Aorta (tissue), 5 donors: ENCODE results near the gene UTY. TPM values are rescaled to one million over a fixed set of nuclear protein-coding genes. Genes with fewer than 3 reads are reported as not detected.

ENCODE experiments used
- ATAC-seq: fragments of 200-7000 bp; cut with Tn5 transposase; one replicate; pipeline ENCODE4 v1.9.1; 2022; ENCODE audit warnings: moderate library complexity; ENCODE audit not compliant: low FRiP score
- DNase-seq, 2 donors: peaks; one replicate each; pipeline ENCODE4 v3.0.0-alpha.2; 2020
- H3K27ac ChIP-seq, 2 donors: one replicate each; pipeline ENCODE4 v1.5.1; 2013; ENCODE audit warnings: low read length in 2 of 2, mild to moderate bottlenecking in 2 of 2, moderate library complexity in 2 of 2, control low read depth in 1 of 2, inconsistent platforms in 1 of 2, low read depth in 1 of 2
- H3K27me3 ChIP-seq, 2 donors: one replicate each; pipeline ENCODE4 v1.6.1; 2013; ENCODE audit warnings: control low read depth in 1 of 2, low read length in 1 of 2, mild to moderate bottlenecking in 1 of 2, moderate library complexity in 1 of 2; ENCODE audit not compliant: insufficient read depth in 2 of 2, control insufficient read depth in 1 of 2
- H3K36me3 ChIP-seq, 2 donors: one replicate each; pipeline ENCODE4 v1.6.1; 2013; ENCODE audit warnings: control low read depth in 1 of 2, low read length in 1 of 2, mild to moderate bottlenecking in 1 of 2; ENCODE audit not compliant: insufficient read depth in 2 of 2, control insufficient read depth in 1 of 2
- H3K4me1 ChIP-seq, 2 donors: one replicate each; pipeline ENCODE4 v1.6.1; 2013; ENCODE audit warnings: low read length in 2 of 2, control low read depth in 1 of 2, mild to moderate bottlenecking in 1 of 2, moderate library complexity in 1 of 2; ENCODE audit not compliant: insufficient read depth in 2 of 2, control insufficient read depth in 1 of 2
- H3K4me3 ChIP-seq, 2 donors: one replicate each; pipeline ENCODE4 v1.5.1; 2013; ENCODE audit warnings: low read length in 2 of 2, control low read depth in 1 of 2, mild to moderate bottlenecking in 1 of 2
- H3K9me3 ChIP-seq: one replicate; pipeline ENCODE4 v1.6.1; 2013; ENCODE audit warnings: mild to moderate bottlenecking, low read length; ENCODE audit not compliant: control insufficient read depth
- WGBS, 2 donors: extraction: QIAGEN DNeasy Blood & Tissue Kit; methylation state at CpG; one replicate each; pipeline ENCODE4 v1.1.7; 2013; 5-methylcytosine and 5-hydroxymethylcytosine counted together
- intact Hi-C, 2 donors: fragments of 100-400 bp; cut with DNase I; formaldehyde crosslinking; loops; one replicate each; pipeline versions ENCODE4 v1.14.2 to v1.15.0; 2022
- polyA plus RNA-seq, 2 donors: library from polyadenylated mRNA; stranded (reverse); fragments of 200-250 nt; gene quantifications; one replicate each; pipeline ENCODE4 v1.2.3, GENCODE V29; 2013
- total RNA-seq, 2 donors: library from RNA; stranded (reverse); fragmentation: NEBNext Ultra II Directional; extraction: Animal tissue kit (Norgen Biotek cat#: 25700); gene quantifications; one replicate each; pipeline ENCODE4 v1.2.1, GENCODE V29; 2021
- donor health status: healthy with polysubstance abuse.
- donor health status: Bipolar disorder and iron deficiency.
- donor health status: DM: no; HTN: no; CAD: no.
- donor health status: DM: no; HTN: no; CAD: no.
- donor health status: DM: yes; HTN: yes; CAD: no.

Gene UTY
- total and polyA plus RNA-seq, 4 donors: 2.1 TPM; not detected in 3

GRCh38 chrY:13339939-13340338 is 139.9 kb downstream of the UTY start:
- Histone ChIP-seq H3K27ac (no peak overlapping the region), H3K27me3 (no peaks in the 10 kb centered on the region), H3K36me3 (no peaks in the 10 kb centered on the region), H3K4me1 (no peaks in the 10 kb centered on the region), H3K9me3 (no peaks in the 10 kb centered on the region), H3K4me3 (no peak overlapping the region)
- ATAC-seq (no peak), DNase-seq (no peak)
- intact Hi-C loops: no loop called here
- WGBS, 2 donors: 41% methylated on average over 5 of the region's 5 CpGs; no CpG with 5 or more reads in 1 of the 2 donors

GRCh38 chrY:13339381-13339780 is 140.5 kb downstream of the UTY start:
- no peaks in the 10 kb centered on the region for H3K27me3 ChIP-seq
- intact Hi-C loops: no loop called here
- no peaks in the 10 kb centered on the region for H3K36me3 ChIP-seq
- 93% methylated on average over 9 of the region's 9 CpGs; no CpG with 5 or more reads in 1 of the 2 donors for WGBS, 2 donors
- DNase-seq (no peak), ATAC-seq (no peak)
- no peaks in the 10 kb centered on the region for H3K9me3 ChIP-seq
- no peaks in the 10 kb centered on the region for H3K4me1 ChIP-seq
- H3K4me3 ChIP-seq: no peak overlapping the region
- no peak overlapping the region for H3K27ac ChIP-seq

DNA sequence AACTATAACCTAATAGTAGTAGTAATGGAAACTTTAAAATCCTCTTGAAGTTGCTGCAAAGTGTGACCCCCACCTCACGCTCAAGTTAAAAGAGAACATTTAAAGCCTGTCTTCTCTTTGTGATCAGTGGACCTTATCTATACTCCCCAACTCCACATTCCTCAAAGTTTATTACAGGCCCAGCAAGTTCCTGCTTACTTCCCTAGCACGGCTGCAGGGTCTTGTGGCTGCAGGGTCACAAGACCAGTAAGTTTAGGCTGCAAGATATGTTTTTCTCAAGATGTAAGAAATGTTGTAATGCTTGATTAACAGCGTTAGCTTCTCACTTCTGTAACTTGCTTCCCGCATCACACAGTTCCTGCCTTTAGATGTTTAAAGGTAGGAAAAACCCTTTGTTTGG is 141.1 kb downstream of the UTY start:
- H3K4me3 ChIP-seq: no peak overlapping the region
- H3K36me3 ChIP-seq: no peaks in the 10 kb centered on the region
- DNase-seq (no peak), ATAC-seq (no peak)
- 71% methylated on average over 4 of the region's 4 CpGs; no CpG with 5 or more reads in 1 of the 2 donors for WGBS, 2 donors
- no peaks in the 10 kb centered on the region for H3K4me1 ChIP-seq
- no peak overlapping the region for H3K27ac ChIP-seq
- intact Hi-C loops: no loop called here
- no peaks in the 10 kb centered on the region for H3K27me3 ChIP-seq
- H3K9me3 ChIP-seq: no peaks in the 10 kb centered on the region

DNA sequence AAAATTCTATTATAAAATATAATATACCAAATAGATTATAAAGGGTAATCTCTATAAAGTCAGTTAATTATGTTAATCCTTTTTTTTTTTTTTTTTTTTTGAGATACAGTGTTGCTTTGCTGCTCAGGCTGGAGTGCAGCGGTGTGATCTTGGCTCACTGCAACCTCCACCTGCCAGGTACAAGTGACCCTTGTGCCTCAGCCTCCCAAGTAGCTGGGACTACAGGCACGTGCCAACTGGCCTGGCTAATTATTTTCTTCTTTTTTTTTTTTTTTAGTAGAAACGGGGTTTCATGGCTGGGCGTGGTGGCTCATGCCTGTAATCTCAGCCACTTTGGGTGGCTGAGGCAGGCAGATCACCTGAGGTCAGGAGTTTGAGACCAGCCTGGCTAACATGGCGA is 141.9 kb downstream of the UTY start:
- ATAC-seq (no peak), DNase-seq (no peak)
- 78% methylated on average over 5 of the region's 5 CpGs; no CpG with 5 or more reads in 1 of the 2 donors for WGBS, 2 donors
- Histone ChIP-seq H3K4me3 (no peak overlapping the region), H3K9me3 (no peaks in the 10 kb centered on the region), H3K27ac (no peak overlapping the region), H3K27me3 (no peaks in the 10 kb centered on the region), H3K36me3 (no peaks in the 10 kb centered on the region), H3K4me1 (no peaks in the 10 kb centered on the region)
- intact Hi-C loops: no loop called here

GRCh38 chrY:13333791-13334190 is 146.0 kb downstream of the UTY start:
- no peak for DNase-seq
- no peak for ATAC-seq
- Histone ChIP-seq H3K36me3 (no peaks in the 10 kb centered on the region), H3K4me3 (no peak overlapping the region), H3K27me3 (no peaks in the 10 kb centered on the region), H3K27ac (no peak overlapping the region), H3K4me1 (no peaks in the 10 kb centered on the region), H3K9me3 (no peaks in the 10 kb centered on the region)
- 96% methylated on average over 5 of the region's 5 CpGs; no CpG with 5 or more reads in 1 of the 2 donors for WGBS, 2 donors
- intact Hi-C loops: no loop called here

- no peaks in the 10 kb centered on the region for H3K36me3 ChIP-seq
- H3K27me3 ChIP-seq: no peaks in the 10 kb centered on the region
- intact Hi-C loops: no loop called here
- no peaks in the 10 kb centered on the region for H3K9me3 ChIP-seq
- H3K27ac ChIP-seq: no peak overlapping the region
- ATAC-seq (no peak), DNase-seq (no peak)
- H3K4me3 ChIP-seq: no peak overlapping the region
- no peaks in the 10 kb centered on the region for H3K4me1 ChIP-seq
- 86% methylated on average over 2 of the region's 2 CpGs; no CpG with 5 or more reads in 1 of the 2 donors for WGBS, 2 donors
Observed at GRCh38 chrY:13330651-13331050, 149.2 kb downstream of the UTY start.

DNA sequence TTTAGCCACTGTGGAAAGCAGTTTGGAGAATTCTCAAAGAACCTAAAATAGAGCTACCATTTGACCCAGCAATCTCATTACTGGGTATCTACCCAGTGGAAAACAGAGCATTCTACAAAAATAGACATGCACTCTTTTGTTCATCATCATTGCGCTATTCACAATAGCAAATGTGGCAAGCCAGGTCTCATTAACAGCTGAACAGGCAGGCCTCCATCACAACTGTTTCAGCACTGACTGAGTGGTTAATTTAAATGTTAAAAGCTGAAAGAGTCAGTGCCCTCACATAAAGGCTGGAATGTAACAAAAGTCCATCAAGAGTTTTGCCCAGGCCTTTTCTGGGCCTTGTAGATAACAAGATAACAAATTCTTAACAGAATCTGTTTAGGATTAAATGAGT is 166.9 kb downstream of the UTY start:
- H3K9me3 ChIP-seq: no peaks in the 10 kb centered on the region
- H3K4me3 ChIP-seq: no peak overlapping the region
- no peaks in the 10 kb centered on the region for H3K36me3 ChIP-seq
- H3K27ac ChIP-seq: no peak overlapping the region
- WGBS, 2 donors: 98% methylated on average over 1 of the region's 1 CpG; no CpG with 5 or more reads in 1 of the 2 donors
- intact Hi-C loops: no loop called here
- no peaks in the 10 kb centered on the region for H3K27me3 ChIP-seq
- H3K4me1 ChIP-seq: no peaks in the 10 kb centered on the region
- DNase-seq: no peak
- ATAC-seq: no peak

DNA sequence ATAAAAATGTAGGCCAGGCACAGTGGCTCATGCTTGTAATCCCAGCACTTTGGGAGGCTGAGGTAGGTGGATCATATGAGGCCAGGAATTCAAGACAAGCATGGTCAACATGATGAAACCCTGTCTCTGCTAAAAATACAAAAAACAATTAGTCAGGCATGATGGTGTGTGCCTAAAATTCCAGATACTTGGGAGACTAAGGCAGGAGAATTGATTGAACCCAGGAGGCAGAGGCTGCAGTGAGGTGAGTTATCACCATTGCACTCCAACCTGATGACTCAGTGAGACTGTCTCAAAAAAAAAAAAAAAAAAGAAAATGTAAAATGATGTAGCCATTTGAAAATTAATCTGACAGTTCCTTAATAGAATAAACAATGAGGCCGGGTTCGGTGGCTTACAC is 171.9 kb downstream of the UTY start:
- no peak for ATAC-seq
- no peaks in the 10 kb centered on the region for H3K4me1 ChIP-seq
- 97% methylated on average over 2 of the region's 2 CpGs; no CpG with 5 or more reads in 1 of the 2 donors for WGBS, 2 donors
- H3K4me3 ChIP-seq: no peak overlapping the region
- no peaks in the 10 kb centered on the region for H3K27me3 ChIP-seq
- no peak for DNase-seq
- no peak overlapping the region for H3K27ac ChIP-seq
- no peaks in the 10 kb centered on the region for H3K9me3 ChIP-seq
- intact Hi-C loops: no loop called here
- no peaks in the 10 kb centered on the region for H3K36me3 ChIP-seq

DNA sequence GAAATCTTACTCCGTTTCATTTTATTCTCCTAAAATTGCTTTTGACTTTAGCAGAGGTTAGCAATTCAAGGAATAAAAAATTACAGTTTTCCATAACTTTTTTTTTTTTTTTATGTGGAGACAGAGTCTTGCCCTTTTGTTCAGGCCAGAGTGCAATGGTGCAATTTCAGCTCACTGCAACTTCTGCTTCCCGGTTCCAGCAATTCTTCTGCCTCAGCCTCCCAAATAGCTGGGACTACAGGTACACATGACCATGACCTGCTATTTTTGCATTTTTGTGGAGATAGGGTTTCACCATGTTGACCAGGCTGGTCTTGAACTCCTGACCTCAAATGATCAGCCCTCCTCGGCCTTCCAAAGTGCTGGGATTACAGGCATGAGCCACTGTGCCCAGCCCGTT is 179.0 kb downstream of the UTY start:
- H3K9me3 ChIP-seq: no peaks in the 10 kb centered on the region
- DNase-seq: no peak
- peaks cover 0 to 3% of the 10 kb centered on the region in 2 donors for H3K36me3 ChIP-seq
- WGBS, 2 donors: 91% methylated on average over 4 of the region's 4 CpGs; no CpG with 5 or more reads in 1 of the 2 donors
- H3K27me3 ChIP-seq: no peaks in the 10 kb centered on the region
- ATAC-seq: no peak
- intact Hi-C loops: no loop called here
- H3K4me3 ChIP-seq: no peak overlapping the region
- H3K27ac ChIP-seq: no peak overlapping the region
- H3K4me1 ChIP-seq: no peaks in the 10 kb centered on the region
